Measurements from ENCODE around the gene DBP. TPM values are rescaled to one million over a fixed set of nuclear protein-coding genes. Genes with fewer than 3 reads are reported as not detected.

The DBP gene
- total RNA-seq, 1 donor, result 20.9 TPM

- no peak for TF ChIP-seq CTCF (IDR thresholded peaks at IDR 0.05; ENCODE audit: insufficient read depth, low read length)
- H3K4me3 ChIP-seq (ENCODE audit: low read depth, low read length), result no peak overlapping the region
- peak; percentile 23 for DNase-seq (ENCODE audit: low read depth)
These were observed 41.0 kb upstream of the DBP start for GRCh38 chr19:48678201-48678600.

- TF ChIP-seq CTCF (IDR thresholded peaks at IDR 0.05; ENCODE audit: insufficient read depth, low read length), result no peak
- no peak overlapping the region for H3K4me3 ChIP-seq (ENCODE audit: low read depth, low read length)
- DNase-seq (ENCODE audit: low read depth), result no peak
These were observed 39.7 kb upstream of the DBP start for GRCh38 chr19:48676887-48677286.

GRCh38 chr19:48676487-48676886 is 39.3 kb upstream of the DBP start:
- DNase-seq (ENCODE audit: low read depth), result no peak
- TF ChIP-seq CTCF (IDR thresholded peaks at IDR 0.05; ENCODE audit: insufficient read depth, low read length), result no peak
- H3K4me3 ChIP-seq (ENCODE audit: low read depth, low read length), result no peak overlapping the region

DNA sequence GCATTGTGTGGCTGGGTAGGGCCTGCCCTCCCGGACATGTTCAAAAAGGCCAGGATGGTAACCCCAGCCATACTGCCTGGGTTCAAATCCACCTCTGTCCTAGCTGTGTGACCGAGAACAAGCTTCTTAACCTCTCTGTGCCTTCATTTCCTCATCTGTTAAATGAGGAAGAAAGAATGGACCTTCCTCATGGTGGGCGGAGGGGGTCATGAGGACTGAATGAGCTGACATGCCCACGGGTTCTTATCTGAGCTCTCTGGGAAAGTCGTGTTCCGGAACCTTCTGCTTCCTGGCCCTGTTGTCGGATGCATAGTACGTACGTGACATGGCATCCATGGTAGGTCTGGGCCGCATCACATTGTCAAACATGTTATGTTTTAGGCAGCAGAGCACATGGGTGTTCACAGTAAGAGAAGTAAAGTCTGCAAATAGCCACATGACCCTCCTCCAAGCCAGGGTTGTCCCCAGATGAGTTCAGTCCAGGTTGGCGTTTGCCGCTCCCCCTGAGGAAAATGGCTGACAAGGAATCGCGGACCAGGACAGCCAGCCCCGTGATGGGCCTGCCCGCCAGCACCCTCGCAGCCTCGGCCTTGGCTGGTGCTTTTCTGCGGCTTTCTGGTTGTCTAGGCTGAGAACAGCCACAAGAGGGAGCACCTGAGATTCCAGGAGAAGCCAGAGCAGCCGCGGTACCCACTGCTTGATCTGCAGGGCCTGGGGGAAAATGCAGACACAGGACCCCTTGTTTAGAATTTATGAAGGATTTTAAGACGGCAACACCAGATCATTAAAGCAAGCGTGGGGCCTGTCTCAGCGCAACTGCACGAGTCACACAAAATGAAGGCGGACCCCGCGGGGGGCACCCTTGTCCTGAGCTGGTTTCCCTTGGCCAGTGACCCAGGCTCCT is 38.0 kb upstream of the DBP start:
- no peak overlapping the region for H3K4me3 ChIP-seq (ENCODE audit: low read depth, low read length)
- DNase-seq (ENCODE audit: low read depth), result peak; percentile 84
- peak; percentile 90 for TF ChIP-seq CTCF (IDR thresholded peaks at IDR 0.05; ENCODE audit: insufficient read depth, low read length)

- DNase-seq (ENCODE audit: low read depth), result no peak
- no peak for TF ChIP-seq CTCF (IDR thresholded peaks at IDR 0.05; ENCODE audit: insufficient read depth, low read length)
- H3K4me3 ChIP-seq (ENCODE audit: low read depth, low read length), result no peak overlapping the region
These were observed 37.1 kb upstream of the DBP start for GRCh38 chr19:48674216-48674809.

- DNase-seq (ENCODE audit: low read depth), result no peak
- no peak for TF ChIP-seq CTCF (IDR thresholded peaks at IDR 0.05; ENCODE audit: insufficient read depth, low read length)
- H3K4me3 ChIP-seq (ENCODE audit: low read depth, low read length), result no peak overlapping the region
These were observed 36.4 kb upstream of the DBP start for GRCh38 chr19:48673436-48674100.

Data from fibroblast of the aortic adventitia (primary cell).